Stimulated activated naive B cell treated with anti-CD40 and anti-IgM and Interleukin-4, amounts not matched to agents 10 μg/mL and 1 μg/mL and 100 μg/mL, for 72 hours (primary cell): ENCODE results near the gene CADPS.

ENCODE experiments used
- ATAC-seq, 2 donors: fragments of 150-1000 bp; cut with Tn5 transposase; replicated peaks; 2 replicates each; pipeline ENCODE4 v1.10.0; 2021; ENCODE audit warnings: moderate library complexity in 1 of 2
- DNase-seq: peaks from one replicate; pipeline ENCODE4 v3.0.0; 2021
- H3K27ac Mint-ChIP-seq: one replicate; pipeline ENCODE4 v1.8.0; 2022; ENCODE audit warnings: mild to moderate bottlenecking, mixed read lengths
- H3K27me3 Mint-ChIP-seq, 2 donors: one replicate each; pipeline ENCODE4 v1.8.0; 2022; ENCODE audit warnings: mixed read lengths in 2 of 2
- H3K36me3 Mint-ChIP-seq, 2 donors: one replicate each; pipeline ENCODE4 v1.8.0; 2022; ENCODE audit warnings: mixed read lengths in 2 of 2, mild to moderate bottlenecking in 1 of 2
- H3K4me1 Mint-ChIP-seq, 2 donors: one replicate each; pipeline ENCODE4 v1.8.0; 2022; ENCODE audit warnings: mixed read lengths in 2 of 2, mild to moderate bottlenecking in 1 of 2
- H3K4me3 Mint-ChIP-seq, 2 donors: one replicate each; pipeline ENCODE4 v1.8.0; 2022; ENCODE audit warnings: mild to moderate bottlenecking in 2 of 2, mixed read lengths in 2 of 2, moderate library complexity in 1 of 2
- H3K9me3 Mint-ChIP-seq, 2 donors: one replicate each; pipeline ENCODE4 v1.8.0; 2022; ENCODE audit warnings: mixed read lengths in 2 of 2, mild to moderate bottlenecking in 1 of 2

CADPS gene

DNA sequence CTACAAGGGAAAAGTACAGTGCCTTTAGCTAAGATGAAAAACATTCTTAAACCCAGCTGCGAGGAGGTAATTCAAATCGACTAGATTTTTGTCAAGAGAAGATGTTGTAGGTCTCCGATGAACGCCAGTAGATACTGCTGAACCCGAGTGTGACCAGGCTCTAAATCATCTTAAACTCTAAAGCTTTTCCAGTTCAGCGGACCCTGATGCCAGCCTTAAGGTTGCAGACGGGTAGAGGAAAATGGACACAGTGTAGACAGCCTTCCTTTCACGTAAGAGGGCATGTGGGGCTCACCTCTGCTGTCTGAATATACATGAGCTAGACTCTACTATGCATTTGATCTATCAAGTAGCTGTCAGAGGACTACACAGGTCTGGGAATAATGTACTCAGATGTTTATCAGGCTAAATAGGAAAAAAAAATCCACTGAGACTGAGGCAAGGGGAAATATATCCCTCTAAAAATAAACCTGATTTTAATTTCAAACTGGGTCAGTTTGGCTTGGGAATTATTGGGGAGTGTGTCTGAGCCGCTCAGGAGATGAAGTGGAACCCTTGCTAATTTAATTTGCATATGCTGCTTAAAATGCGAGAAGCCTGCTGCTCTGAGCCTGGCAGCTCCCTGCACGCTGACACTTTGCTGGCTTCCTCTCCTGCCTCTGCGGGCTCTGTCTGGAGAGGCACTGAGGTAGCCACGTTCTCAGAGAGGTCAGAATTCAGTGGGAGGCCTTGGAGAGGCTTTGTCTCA lies 151.9 kb downstream of the CADPS start:
- no peak for ATAC-seq

DNA sequence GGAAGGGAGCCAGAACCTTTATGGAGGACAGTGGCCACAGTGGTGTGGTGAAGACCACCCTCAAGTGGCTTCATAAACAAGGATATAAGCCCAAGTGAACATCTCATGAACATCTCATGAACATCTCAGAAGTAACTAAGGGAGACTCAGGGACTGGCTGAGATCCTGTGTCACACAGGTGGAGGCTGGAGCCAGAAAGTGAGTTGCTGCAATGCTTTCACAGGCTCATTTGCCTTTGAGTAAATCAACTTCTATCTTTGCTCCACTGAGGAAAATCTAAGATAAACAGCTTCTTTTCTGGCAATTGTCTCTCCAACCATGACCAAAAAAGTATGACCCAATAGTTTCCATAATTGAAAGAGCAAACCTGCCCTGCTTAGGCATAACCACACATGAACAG lies 152.9 kb downstream of the CADPS start:
- H3K36me3 Mint-ChIP-seq: no peaks in the 10 kb centered on the region
- H3K4me1 Mint-ChIP-seq: no peaks in the 10 kb centered on the region
- peaks cover 0 to 4% of the 10 kb centered on the region in 2 donors for H3K27me3 Mint-ChIP-seq
- DNase-seq (no peak), ATAC-seq (no peak)
- H3K4me3 Mint-ChIP-seq: no peak overlapping the region
- H3K9me3 Mint-ChIP-seq: peaks cover 0 to 5% of the 10 kb centered on the region in 2 donors
- no peak overlapping the region for H3K27ac Mint-ChIP-seq

More for the DNA sequence above, 151.9 kb downstream of the CADPS start:
- no peaks in the 10 kb centered on the region for H3K9me3 Mint-ChIP-seq
- DNase-seq: no peak
- H3K4me3 Mint-ChIP-seq: no peak overlapping the region
- no peaks in the 10 kb centered on the region for H3K36me3 Mint-ChIP-seq
- no peak overlapping the region for H3K27ac Mint-ChIP-seq
- H3K4me1 Mint-ChIP-seq: no peaks in the 10 kb centered on the region
- H3K27me3 Mint-ChIP-seq: peaks cover 0 to 4% of the 10 kb centered on the region in 2 donors

- no peak for DNase-seq
- no peak for ATAC-seq
- Mint-ChIP-seq H3K27ac (no peak overlapping the region), H3K9me3 (peaks cover 0 to 5% of the 10 kb centered on the region in 2 donors), H3K4me3 (no peak overlapping the region), H3K27me3 (no peaks in the 10 kb centered on the region), H3K4me1 (no peaks in the 10 kb centered on the region), H3K36me3 (no peaks in the 10 kb centered on the region)
Observed at GRCh38 chr3:62718515-62719320, 156.5 kb downstream of the CADPS start.

DNA sequence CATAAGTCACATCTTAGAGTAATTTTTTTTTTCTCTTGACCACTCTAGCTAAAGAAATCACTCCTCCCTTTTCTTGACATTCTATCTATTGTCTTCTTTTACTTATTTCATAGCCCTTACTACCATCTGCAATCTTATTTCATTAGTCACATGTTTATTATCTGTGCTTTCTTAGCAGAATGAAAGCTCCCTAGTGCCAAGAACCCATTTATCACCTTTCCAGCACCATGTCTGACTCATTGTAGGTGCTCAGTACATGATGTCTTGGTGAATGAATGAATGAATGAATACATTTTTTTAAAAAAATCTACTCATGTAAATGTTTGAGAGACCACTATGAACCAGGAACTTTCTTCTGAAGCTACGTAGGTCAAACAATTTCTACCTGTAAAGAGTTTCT lies 157.2 kb downstream of the CADPS start:
- no peaks in the 10 kb centered on the region for H3K4me1 Mint-ChIP-seq
- DNase-seq: no peak
- H3K4me3 Mint-ChIP-seq: no peak overlapping the region
- ATAC-seq: no peak
- H3K27ac Mint-ChIP-seq: no peak overlapping the region
- no peaks in the 10 kb centered on the region for H3K27me3 Mint-ChIP-seq
- H3K9me3 Mint-ChIP-seq: peaks cover 0 to 5% of the 10 kb centered on the region in 2 donors
- H3K36me3 Mint-ChIP-seq: no peaks in the 10 kb centered on the region

GRCh38 chr3:62712746-62713145 lies 162.5 kb downstream of the CADPS start:
- H3K27me3 Mint-ChIP-seq: no peaks in the 10 kb centered on the region
- no peak overlapping the region for H3K27ac Mint-ChIP-seq
- H3K9me3 Mint-ChIP-seq: peaks cover 1 to 3% of the 10 kb centered on the region in 2 donors
- ATAC-seq (no peak), DNase-seq (no peak)
- no peak overlapping the region for H3K4me3 Mint-ChIP-seq
- no peaks in the 10 kb centered on the region for H3K4me1 Mint-ChIP-seq
- no peaks in the 10 kb centered on the region for H3K36me3 Mint-ChIP-seq

GRCh38 chr3:62710751-62711150 lies 164.5 kb downstream of the CADPS start:
- Mint-ChIP-seq H3K27me3 (no peaks in the 10 kb centered on the region), H3K36me3 (no peaks in the 10 kb centered on the region), H3K27ac (no peak overlapping the region), H3K4me3 (no peak overlapping the region), H3K4me1 (no peaks in the 10 kb centered on the region), H3K9me3 (peaks cover 0 to 1% of the 10 kb centered on the region in 2 donors)
- DNase-seq (no peak), ATAC-seq (no peak)

GRCh38 chr3:62708638-62709373 lies 166.4 kb downstream of the CADPS start:
- ATAC-seq: no peak
- H3K9me3 Mint-ChIP-seq: peaks cover 0 to 1% of the 10 kb centered on the region in 2 donors
- no peak overlapping the region for H3K4me3 Mint-ChIP-seq
- no peak overlapping the region for H3K27ac Mint-ChIP-seq
- DNase-seq: no peak
- no peaks in the 10 kb centered on the region for H3K36me3 Mint-ChIP-seq
- H3K4me1 Mint-ChIP-seq: no peaks in the 10 kb centered on the region
- no peaks in the 10 kb centered on the region for H3K27me3 Mint-ChIP-seq

- Mint-ChIP-seq H3K27me3 (no peaks in the 10 kb centered on the region), H3K9me3 (peaks cover 0 to under 1% of the 10 kb centered on the region in 2 donors), H3K27ac (no peak overlapping the region), H3K4me1 (no peaks in the 10 kb centered on the region), H3K4me3 (no peak overlapping the region), H3K36me3 (no peaks in the 10 kb centered on the region)
- no peak for DNase-seq
- peak in 1 of 2 donors; percentile 7 for ATAC-seq
Observed at GRCh38 chr3:62705721-62706120, 169.5 kb downstream of the CADPS start.

- Mint-ChIP-seq H3K4me1 (no peaks in the 10 kb centered on the region), H3K27me3 (no peaks in the 10 kb centered on the region), H3K9me3 (no peaks in the 10 kb centered on the region), H3K36me3 (no peaks in the 10 kb centered on the region), H3K27ac (no peak overlapping the region), H3K4me3 (no peak overlapping the region)
- DNase-seq (no peak), ATAC-seq (no peak)
Observed at GRCh38 chr3:62703451-62704167, 171.6 kb downstream of the CADPS start.

DNA sequence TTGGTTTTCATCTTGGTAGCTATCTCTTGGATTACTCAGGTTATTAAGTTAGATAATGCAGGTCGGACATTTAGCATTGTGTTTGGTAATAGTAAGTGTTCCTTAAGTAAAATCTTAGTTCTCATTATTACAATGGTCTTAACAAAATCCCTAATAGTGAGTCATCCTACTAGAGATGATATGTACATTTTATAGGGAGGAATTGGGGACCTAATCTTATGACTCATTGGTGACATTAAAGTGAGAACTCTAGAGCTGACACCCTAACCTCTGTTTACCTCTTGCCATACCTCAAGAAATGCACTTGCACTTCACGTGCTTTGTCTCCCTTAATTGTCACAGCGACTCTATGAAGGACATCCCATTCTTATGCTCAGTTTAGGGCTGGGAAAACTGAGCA lies 174.9 kb downstream of the CADPS start:
- Mint-ChIP-seq H3K27me3 (no peaks in the 10 kb centered on the region), H3K36me3 (no peaks in the 10 kb centered on the region), H3K27ac (no peak overlapping the region), H3K4me1 (no peaks in the 10 kb centered on the region), H3K9me3 (no peaks in the 10 kb centered on the region), H3K4me3 (no peak overlapping the region)
- DNase-seq: no peak
- no peak for ATAC-seq

- DNase-seq (no peak), ATAC-seq (no peak)
- H3K4me1 Mint-ChIP-seq: no peaks in the 10 kb centered on the region
- H3K36me3 Mint-ChIP-seq: no peaks in the 10 kb centered on the region
- H3K9me3 Mint-ChIP-seq: no peaks in the 10 kb centered on the region
- H3K4me3 Mint-ChIP-seq: no peak overlapping the region
- no peaks in the 10 kb centered on the region for H3K27me3 Mint-ChIP-seq
- H3K27ac Mint-ChIP-seq: no peak overlapping the region
Observed at GRCh38 chr3:62699728-62700127, 175.5 kb downstream of the CADPS start.

- no peak overlapping the region for H3K4me3 Mint-ChIP-seq
- no peaks in the 10 kb centered on the region for H3K36me3 Mint-ChIP-seq
- DNase-seq (no peak), ATAC-seq (no peak)
- no peaks in the 10 kb centered on the region for H3K4me1 Mint-ChIP-seq
- H3K27me3 Mint-ChIP-seq: no peaks in the 10 kb centered on the region
- H3K9me3 Mint-ChIP-seq: no peaks in the 10 kb centered on the region
- no peak overlapping the region for H3K27ac Mint-ChIP-seq
Observed at GRCh38 chr3:62696011-62696410, 179.2 kb downstream of the CADPS start.

- H3K27me3 Mint-ChIP-seq: no peaks in the 10 kb centered on the region
- no peak overlapping the region for H3K27ac Mint-ChIP-seq
- ATAC-seq (no peak), DNase-seq (no peak)
- H3K36me3 Mint-ChIP-seq: no peaks in the 10 kb centered on the region
- H3K4me1 Mint-ChIP-seq: no peaks in the 10 kb centered on the region
- no peak overlapping the region for H3K4me3 Mint-ChIP-seq
- peaks cover 0 to 2% of the 10 kb centered on the region in 2 donors for H3K9me3 Mint-ChIP-seq
Observed at GRCh38 chr3:62688812-62689211, 186.4 kb downstream of the CADPS start.

- peaks cover 0 to 2% of the 10 kb centered on the region in 2 donors for H3K9me3 Mint-ChIP-seq
- H3K27me3 Mint-ChIP-seq: no peaks in the 10 kb centered on the region
- no peak overlapping the region for H3K27ac Mint-ChIP-seq
- no peak for ATAC-seq
- no peaks in the 10 kb centered on the region for H3K4me1 Mint-ChIP-seq
- no peak for DNase-seq
- no peaks in the 10 kb centered on the region for H3K36me3 Mint-ChIP-seq
- H3K4me3 Mint-ChIP-seq: no peak overlapping the region
Observed at GRCh38 chr3:62688050-62688449, 187.2 kb downstream of the CADPS start.
